Kidney epithelial cell (primary cell): ENCODE data around the gene CIT. TPM values are rescaled to one million over a fixed set of nuclear protein-coding genes. Genes with fewer than 3 reads are reported as not detected.

Experiments used
- DNase-seq: peaks from one replicate; pipeline ENCODE4 v3.0.0-alpha.2; 2010; ENCODE audit warnings: low read depth
- H3K27me3 ChIP-seq: 2 replicates; pipeline ENCODE4 v1.6.0; 2011; ENCODE audit warnings: low read length; ENCODE audit not compliant: control insufficient read depth, insufficient read depth
- H3K36me3 ChIP-seq: 2 replicates; pipeline ENCODE4 v1.5.1; 2011; ENCODE audit warnings: low read length; ENCODE audit not compliant: control insufficient read depth, insufficient read depth
- H3K4me3 ChIP-seq: 2 replicates; pipeline ENCODE4 v1.5.1; 2011; ENCODE audit warnings: low read depth, mild to moderate bottlenecking, control low read depth, low read length
- CTCF ChIP-seq: IDR thresholded peaks from 2 replicates; pipeline ENCODE4 v1.5.1; 2011; ENCODE audit warnings: mild to moderate bottlenecking, moderate library complexity, low read length, control low read depth, inconsistent platforms; ENCODE audit not compliant: insufficient read depth, poor library complexity, severe bottlenecking
- total RNA-seq: library from RNA; depleted of rRNA; stranded (reverse); fragments of >200 nt; gene quantifications from 2 replicates; pipeline ENCODE4 v1.2.3, GENCODE V29; 2015

Gene CIT
- total RNA-seq, 1 donor from 2014 or later, result 4.3 TPM

GRCh38 chr12:119913536-119914330 is 36.6 kb upstream of the CIT start:
- Histone ChIP-seq H3K4me3 (no peak overlapping the region), H3K36me3 (no peaks in the 10 kb centered on the region)
- DNase-seq, result no peak

GRCh38 chr12:119911182-119911581 is 34.1 kb upstream of the CIT start:
- Histone ChIP-seq H3K27me3 (peaks cover 2% of the 10 kb centered on the region), H3K36me3 (no peaks in the 10 kb centered on the region), H3K4me3 (no peak overlapping the region)
- no peak for TF ChIP-seq CTCF
- peak; percentile 2 for DNase-seq

More at GRCh38 chr12:119913536-119914330, 36.6 kb upstream of the CIT start:
- no peaks in the 10 kb centered on the region for H3K27me3 ChIP-seq
- no peak for TF ChIP-seq CTCF

- DNase-seq, result no peak
- no peaks in the 10 kb centered on the region for H3K36me3 ChIP-seq
Measured at GRCh38 chr12:119910586-119910985, 33.5 kb upstream of the CIT start.

GRCh38 chr12:119902084-119902509 is 25.0 kb upstream of the CIT start:
- TF ChIP-seq CTCF, result peak; percentile 95
- Histone ChIP-seq H3K36me3 (no peaks in the 10 kb centered on the region), H3K4me3 (no peak overlapping the region), H3K27me3 (peaks cover 2% of the 10 kb centered on the region)
- DNase-seq, result peak; percentile 43

More at GRCh38 chr12:119910586-119910985, 33.5 kb upstream of the CIT start:
- no peak for TF ChIP-seq CTCF
- H3K4me3 ChIP-seq, result no peak overlapping the region
- peaks cover 2% of the 10 kb centered on the region for H3K27me3 ChIP-seq

GRCh38 chr12:119901670-119902069 is 24.6 kb upstream of the CIT start:
- TF ChIP-seq CTCF, result no peak
- DNase-seq, result no peak
- no peak overlapping the region for H3K4me3 ChIP-seq

More at GRCh38 chr12:119901670-119902069, 24.6 kb upstream of the CIT start:
- Histone ChIP-seq H3K27me3 (peaks cover under 1% of the 10 kb centered on the region), H3K36me3 (no peaks in the 10 kb centered on the region)
